ENCODE data around the gene CANT1. TPM values are rescaled to one million over a fixed set of nuclear protein-coding genes. Genes with fewer than 3 reads are reported as not detected.
A peak's percentile ranks its signal among the peaks of the same experiment; 100 is the strongest.

The CANT1 gene
- total RNA-seq, 1 experiment from 2014 or later, result 116 TPM

DNA sequence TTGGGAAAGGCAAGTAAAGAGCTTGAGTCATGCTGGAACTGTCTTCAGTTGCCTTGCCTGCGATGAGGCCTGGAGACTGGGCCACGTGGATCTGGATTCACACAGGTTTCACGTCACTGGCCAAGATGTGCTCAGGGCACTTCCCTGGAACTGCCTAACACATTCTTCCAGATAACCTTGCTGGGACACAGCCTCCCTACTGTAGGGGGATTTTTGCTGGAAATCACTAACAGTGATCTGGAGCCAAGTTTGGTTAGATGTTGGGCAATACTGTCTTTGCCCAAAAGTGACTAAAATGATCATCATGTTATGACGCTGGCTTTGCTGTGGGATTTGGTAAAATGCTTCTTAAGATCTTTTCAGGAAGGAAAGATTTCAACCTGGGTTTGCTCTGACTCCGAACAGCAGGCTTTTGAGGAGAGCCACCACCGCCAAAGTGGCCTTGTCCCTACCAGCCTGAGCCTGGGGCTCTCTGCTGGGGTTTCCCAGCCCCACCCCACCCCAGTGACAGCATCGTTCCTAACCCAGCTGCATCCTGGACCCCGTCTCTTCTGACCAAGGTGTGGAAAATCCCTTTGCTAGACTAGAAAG is 29.1 kb upstream of the CANT1 start:
- H3K4me3 ChIP-seq, result no peak overlapping the region
- peaks cover 18% of the 10 kb centered on the region for H3F3A ChIP-seq (ENCODE audit: insufficient read depth, low read depth)
- no TSS peak for BruUV-seq (replicated peaks)
- H4K20me1 ChIP-seq (ENCODE audit: insufficient read depth), result no peaks in the 10 kb centered on the region
- ChIA-PET POLR2A (ENCODE audit: unreplicated experiment) (no interaction called here), CTCF (no interaction called here)
- H3K4me2 ChIP-seq, result no peak overlapping the region
- intact Hi-C loops (cut with micrococcal nuclease; ENCODE audit: unreplicated experiment), result no loop called here
- no peaks in the 10 kb centered on the region for H3K9me2 ChIP-seq (ENCODE audit: insufficient read depth)
- H2AFZ ChIP-seq, result no peak overlapping the region
- H3K27me3 ChIP-seq (ENCODE audit: insufficient read depth, low read depth), result no peaks in the 10 kb centered on the region
- H3K36me3 ChIP-seq (ENCODE audit: low read depth), result no peaks in the 10 kb centered on the region
- peak in 1 of 2 experiments; percentile 38 for DNase-seq
- no peak for TF ChIP-seq EZH2 (IDR thresholded peaks at IDR 0.05; ENCODE audit: low read depth)
- TF ChIP-seq, protein P1, sequence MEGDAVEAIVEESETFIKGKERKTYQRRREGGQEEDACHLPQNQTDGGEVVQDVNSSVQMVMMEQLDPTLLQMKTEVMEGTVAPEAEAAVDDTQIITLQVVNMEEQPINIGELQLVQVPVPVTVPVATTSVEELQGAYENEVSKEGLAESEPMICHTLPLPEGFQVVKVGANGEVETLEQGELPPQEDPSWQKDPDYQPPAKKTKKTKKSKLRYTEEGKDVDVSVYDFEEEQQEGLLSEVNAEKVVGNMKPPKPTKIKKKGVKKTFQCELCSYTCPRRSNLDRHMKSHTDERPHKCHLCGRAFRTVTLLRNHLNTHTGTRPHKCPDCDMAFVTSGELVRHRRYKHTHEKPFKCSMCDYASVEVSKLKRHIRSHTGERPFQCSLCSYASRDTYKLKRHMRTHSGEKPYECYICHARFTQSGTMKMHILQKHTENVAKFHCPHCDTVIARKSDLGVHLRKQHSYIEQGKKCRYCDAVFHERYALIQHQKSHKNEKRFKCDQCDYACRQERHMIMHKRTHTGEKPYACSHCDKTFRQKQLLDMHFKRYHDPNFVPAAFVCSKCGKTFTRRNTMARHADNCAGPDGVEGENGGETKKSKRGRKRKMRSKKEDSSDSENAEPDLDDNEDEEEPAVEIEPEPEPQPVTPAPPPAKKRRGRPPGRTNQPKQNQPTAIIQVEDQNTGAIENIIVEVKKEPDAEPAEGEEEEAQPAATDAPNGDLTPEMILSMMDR (conservative IDR thresholded peaks at IDR 0.05), result no peak
- no peaks in the 10 kb centered on the region for H3K9me3 ChIP-seq (ENCODE audit: insufficient read depth, low read depth)
- peak overlapping the region; percentile 34 for H3K27ac ChIP-seq
- H3K79me2 ChIP-seq (ENCODE audit: low read depth), result no peaks in the 10 kb centered on the region
- H3K4me1 ChIP-seq (replicated peaks; ENCODE audit: insufficient read depth), result peaks cover 26% of the 10 kb centered on the region

DNA sequence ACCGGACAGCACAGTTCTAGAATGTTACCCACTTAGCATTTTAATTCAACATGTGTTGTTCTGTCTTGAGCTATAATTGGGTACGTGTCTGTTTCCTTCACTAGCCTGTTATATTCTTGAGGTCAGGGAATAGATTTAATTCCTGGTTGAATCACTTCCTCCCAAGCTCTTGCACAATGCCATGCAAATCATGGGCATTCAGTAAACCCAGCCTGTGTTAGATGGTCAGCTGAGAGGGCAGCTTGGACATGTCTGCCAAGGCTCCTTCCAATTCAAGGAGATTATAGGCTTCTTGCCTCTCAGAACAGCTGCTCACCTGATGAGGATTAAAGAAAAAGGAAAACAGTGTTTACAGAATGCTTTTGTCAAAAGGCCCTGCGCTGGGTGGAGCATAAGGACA is 27.0 kb upstream of the CANT1 start:
- H3K9me2 ChIP-seq (ENCODE audit: insufficient read depth), result no peaks in the 10 kb centered on the region
- no peak overlapping the region for H2AFZ ChIP-seq
- no peaks in the 10 kb centered on the region for H3K79me2 ChIP-seq (ENCODE audit: low read depth)
- intact Hi-C loops (cut with micrococcal nuclease; ENCODE audit: unreplicated experiment), result no loop called here
- peaks cover 26% of the 10 kb centered on the region for H3K4me1 ChIP-seq (replicated peaks; ENCODE audit: insufficient read depth)
- H3K27me3 ChIP-seq (ENCODE audit: insufficient read depth, low read depth), result no peaks in the 10 kb centered on the region
- peak in 1 of 2 experiments; percentile 77 for DNase-seq
- POLR2A ChIA-PET (ENCODE audit: unreplicated experiment), result interaction anchor here (1.4 kb wide), 1 partner anchor 10 kb away, joined by 15 read pairs; no protein-coding TSS in a partner anchor
- H3K27ac ChIP-seq, result 0 out of 2 replicates have a peak overlapping the region, but pooled peaks have one; percentile 32
- peaks cover 9% of the 10 kb centered on the region for H3F3A ChIP-seq (ENCODE audit: insufficient read depth, low read depth)
- no peak for TF ChIP-seq EZH2 (IDR thresholded peaks at IDR 0.05; ENCODE audit: low read depth)
- TF ChIP-seq, protein P1 (conservative IDR thresholded peaks at IDR 0.05), result no peak
- H3K4me2 ChIP-seq, result peak overlapping the region; percentile 42
- CTCF ChIA-PET, result interaction anchor here (0.5 to 1.2 kb wide), 5 partner anchors 10 to 357 kb away, joined by 3 to 5 read pairs (median 4); no protein-coding TSS in a partner anchor
- no peaks in the 10 kb centered on the region for H3K9me3 ChIP-seq (ENCODE audit: insufficient read depth, low read depth)
- BruUV-seq (replicated peaks), result no TSS peak
- H3K36me3 ChIP-seq (ENCODE audit: low read depth), result no peaks in the 10 kb centered on the region
- H3K4me3 ChIP-seq, result no peak overlapping the region
- H4K20me1 ChIP-seq (ENCODE audit: insufficient read depth), result no peaks in the 10 kb centered on the region

DNA sequence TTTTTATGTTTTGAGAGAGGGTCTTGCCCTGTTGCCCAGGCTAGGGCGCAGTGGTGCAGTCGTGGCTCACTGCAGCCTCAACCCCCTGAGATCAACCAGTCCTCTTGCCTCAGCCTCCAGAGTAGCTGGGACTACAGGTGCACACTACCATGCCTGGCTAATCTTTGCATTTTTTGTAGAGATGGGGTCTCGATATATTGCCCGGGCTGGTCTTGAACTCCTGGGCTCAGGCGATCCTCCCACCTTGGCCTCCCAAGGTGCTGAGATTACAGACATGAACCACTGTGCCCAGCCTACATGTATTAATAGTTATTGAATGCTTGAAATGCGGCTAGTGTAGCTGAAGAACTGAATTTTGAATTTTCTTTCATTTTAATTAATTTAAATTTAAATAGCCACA is 26.6 kb upstream of the CANT1 start:
- Histone ChIP-seq H4K20me1 (ENCODE audit: insufficient read depth) (no peaks in the 10 kb centered on the region), H3K4me1 (replicated peaks; ENCODE audit: insufficient read depth) (peaks cover 26% of the 10 kb centered on the region), H3K4me2 (peak overlapping the region; percentile 42; the same call in 1 of the 2 replicates), H3K9me2 (ENCODE audit: insufficient read depth) (no peaks in the 10 kb centered on the region), H3K9me3 (ENCODE audit: insufficient read depth, low read depth) (no peaks in the 10 kb centered on the region), H3K4me3 (no peak overlapping the region), H3K27me3 (ENCODE audit: insufficient read depth, low read depth) (no peaks in the 10 kb centered on the region), H3F3A (ENCODE audit: insufficient read depth, low read depth) (peaks cover 9% of the 10 kb centered on the region), H2AFZ (no peak overlapping the region), H3K27ac (0 out of 2 replicates have a peak overlapping the region, but pooled peaks have one; percentile 32), H3K36me3 (ENCODE audit: low read depth) (no peaks in the 10 kb centered on the region), H3K79me2 (ENCODE audit: low read depth) (no peaks in the 10 kb centered on the region)
- no peak for DNase-seq
- no peak for TF ChIP-seq EZH2 (IDR thresholded peaks at IDR 0.05; ENCODE audit: low read depth)
- TF ChIP-seq, protein P1 (conservative IDR thresholded peaks at IDR 0.05), result no peak
- POLR2A ChIA-PET (ENCODE audit: unreplicated experiment), result interaction anchor here (1.4 kb wide), 1 partner anchor 10 kb away, joined by 15 read pairs; no protein-coding TSS in a partner anchor
- CTCF ChIA-PET, result interaction anchor here (0.5 to 1.2 kb wide), 4 partner anchors 10 to 357 kb away, joined by 3 to 5 read pairs (median 4); no protein-coding TSS in a partner anchor
- intact Hi-C loops (cut with micrococcal nuclease; ENCODE audit: unreplicated experiment), result no loop called here
- BruUV-seq (replicated peaks), result no TSS peak

Measured in PC-9 (cell line).